Cardiac muscle cell (in vitro differentiated cells and primary cell): ENCODE results near the gene GALNT2. TPM values are rescaled to one million over a fixed set of nuclear protein-coding genes. Genes with fewer than 3 reads are reported as not detected.

Experiments
- DNase-seq, 2 donors: peaks; one replicate each; pipeline versions ENCODE4 v3.0.0 to v3.0.0-alpha.2; 2010 to 2017; ENCODE audit warnings: low read depth in 1 of 2, low spot score in 1 of 2
- H3K27ac ChIP-seq: fragments of 200-600 bp; sonication (generic); 2 replicates; pipeline ENCODE4 v1.5.1; 2016
- H3K27me3 ChIP-seq: fragments of 200-600 bp; sonication (generic); 2 replicates; pipeline ENCODE4 v1.6.0; 2016; ENCODE audit warnings: control low read depth
- H3K36me3 ChIP-seq: fragments of 200-600 bp; sonication (generic); 2 replicates; pipeline ENCODE4 v1.5.1; 2016; ENCODE audit warnings: control low read depth
- H3K4me1 ChIP-seq: fragments of 200-600 bp; sonication (generic); 2 replicates; pipeline ENCODE4 v1.8.1; 2017; ENCODE audit warnings: low read depth, mild to moderate bottlenecking, mixed run types
- H3K4me3 ChIP-seq: fragments of 200-600 bp; sonication (generic); 2 replicates; pipeline ENCODE4 v1.5.1; 2016; ENCODE audit warnings: mild to moderate bottlenecking
- H3K9me3 ChIP-seq: fragments of 200-600 bp; sonication (generic); 2 replicates; pipeline ENCODE4 v1.5.1; 2017; ENCODE audit warnings: low read depth, mild to moderate bottlenecking, control low read depth
- polyA plus RNA-seq: library from polyadenylated mRNA; unstranded; fragments of >200 nt; fragmentation: Nextera tagmentation; extraction: Ambion mirVana; gene quantifications from 2 replicates; pipeline ENCODE4 v1.2.1, GENCODE V29; 2016
- total RNA-seq: library from RNA; depleted of rRNA; stranded (reverse); fragments of >200 nt; gene quantifications from 2 replicates; pipeline ENCODE4 v1.2.3, GENCODE V29; 2016
- TF ChIP-seq, protein P1 (sequence below): IDR thresholded peaks from 2 replicates; pipeline ENCODE4 v1.5.1; 2012; ENCODE audit warnings: low read depth, mild to moderate bottlenecking, low read length

The GALNT2 gene
- total and polyA plus RNA-seq, 2 experiments from 2014 or later: 71.4 to 92.1 TPM

DNA sequence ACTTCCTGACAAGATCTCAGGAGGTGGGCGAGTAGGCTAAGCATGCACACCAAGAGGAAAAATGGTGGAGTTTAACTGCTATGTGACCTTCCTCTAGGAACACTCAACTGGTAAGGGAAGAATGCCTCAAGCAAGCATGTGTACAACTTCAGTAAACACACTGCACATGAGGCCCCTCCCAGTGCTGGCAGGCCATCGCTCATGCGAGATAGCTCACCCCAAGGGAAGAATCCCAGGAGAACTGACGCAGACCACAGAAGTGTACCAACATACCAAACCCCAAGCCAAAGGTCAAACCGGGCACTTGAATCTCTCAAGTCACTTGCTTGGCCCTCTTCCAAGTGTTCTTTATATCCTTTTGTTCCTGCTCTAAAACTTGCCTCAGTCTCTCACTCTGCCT lies 40.5 kb upstream of the GALNT2 start:
- no peak overlapping the region for H3K4me3 ChIP-seq
- H3K27ac ChIP-seq: no peak overlapping the region
- no peak for DNase-seq
- TF ChIP-seq, protein P1, sequence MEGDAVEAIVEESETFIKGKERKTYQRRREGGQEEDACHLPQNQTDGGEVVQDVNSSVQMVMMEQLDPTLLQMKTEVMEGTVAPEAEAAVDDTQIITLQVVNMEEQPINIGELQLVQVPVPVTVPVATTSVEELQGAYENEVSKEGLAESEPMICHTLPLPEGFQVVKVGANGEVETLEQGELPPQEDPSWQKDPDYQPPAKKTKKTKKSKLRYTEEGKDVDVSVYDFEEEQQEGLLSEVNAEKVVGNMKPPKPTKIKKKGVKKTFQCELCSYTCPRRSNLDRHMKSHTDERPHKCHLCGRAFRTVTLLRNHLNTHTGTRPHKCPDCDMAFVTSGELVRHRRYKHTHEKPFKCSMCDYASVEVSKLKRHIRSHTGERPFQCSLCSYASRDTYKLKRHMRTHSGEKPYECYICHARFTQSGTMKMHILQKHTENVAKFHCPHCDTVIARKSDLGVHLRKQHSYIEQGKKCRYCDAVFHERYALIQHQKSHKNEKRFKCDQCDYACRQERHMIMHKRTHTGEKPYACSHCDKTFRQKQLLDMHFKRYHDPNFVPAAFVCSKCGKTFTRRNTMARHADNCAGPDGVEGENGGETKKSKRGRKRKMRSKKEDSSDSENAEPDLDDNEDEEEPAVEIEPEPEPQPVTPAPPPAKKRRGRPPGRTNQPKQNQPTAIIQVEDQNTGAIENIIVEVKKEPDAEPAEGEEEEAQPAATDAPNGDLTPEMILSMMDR: no peak
- H3K4me1 ChIP-seq: no peaks in the 10 kb centered on the region
- H3K36me3 ChIP-seq: no peaks in the 10 kb centered on the region
- no peaks in the 10 kb centered on the region for H3K9me3 ChIP-seq
- no peaks in the 10 kb centered on the region for H3K27me3 ChIP-seq

DNA sequence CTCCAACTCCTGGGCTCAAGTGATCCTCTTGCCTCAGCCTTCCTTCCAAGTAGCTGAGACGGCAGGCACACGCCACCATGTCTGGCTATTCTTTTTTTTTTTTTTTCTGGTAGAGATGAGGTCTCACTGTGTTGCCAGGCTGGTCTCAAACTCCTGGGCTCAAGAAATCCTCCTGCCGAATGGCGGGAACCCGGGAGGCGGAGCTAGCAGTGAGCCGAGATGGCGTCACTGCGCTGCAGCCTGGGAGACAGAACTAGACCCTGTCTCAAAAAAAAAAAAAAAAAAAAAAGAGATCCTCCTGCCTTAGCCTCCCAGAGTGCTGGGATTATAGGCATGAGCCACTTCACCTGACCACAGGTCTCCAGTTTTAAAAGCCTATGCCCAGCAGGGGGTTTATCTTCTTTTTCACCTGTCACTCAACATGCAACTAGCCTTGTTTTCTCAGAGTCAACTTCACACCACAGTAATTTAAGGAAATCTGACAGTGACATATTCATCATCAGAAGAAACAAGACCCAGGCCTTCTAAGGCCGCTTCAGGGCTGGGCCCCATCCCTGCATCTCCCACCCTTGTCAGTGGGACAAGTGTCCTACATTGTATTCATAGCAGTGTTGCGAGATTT lies 38.3 kb upstream of the GALNT2 start:
- Histone ChIP-seq H3K4me3 (no peak overlapping the region), H3K36me3 (no peaks in the 10 kb centered on the region), H3K27ac (no peak overlapping the region), H3K27me3 (no peaks in the 10 kb centered on the region), H3K4me1 (no peaks in the 10 kb centered on the region), H3K9me3 (no peaks in the 10 kb centered on the region)
- no peak for DNase-seq
- TF ChIP-seq, protein P1: no peak

DNA sequence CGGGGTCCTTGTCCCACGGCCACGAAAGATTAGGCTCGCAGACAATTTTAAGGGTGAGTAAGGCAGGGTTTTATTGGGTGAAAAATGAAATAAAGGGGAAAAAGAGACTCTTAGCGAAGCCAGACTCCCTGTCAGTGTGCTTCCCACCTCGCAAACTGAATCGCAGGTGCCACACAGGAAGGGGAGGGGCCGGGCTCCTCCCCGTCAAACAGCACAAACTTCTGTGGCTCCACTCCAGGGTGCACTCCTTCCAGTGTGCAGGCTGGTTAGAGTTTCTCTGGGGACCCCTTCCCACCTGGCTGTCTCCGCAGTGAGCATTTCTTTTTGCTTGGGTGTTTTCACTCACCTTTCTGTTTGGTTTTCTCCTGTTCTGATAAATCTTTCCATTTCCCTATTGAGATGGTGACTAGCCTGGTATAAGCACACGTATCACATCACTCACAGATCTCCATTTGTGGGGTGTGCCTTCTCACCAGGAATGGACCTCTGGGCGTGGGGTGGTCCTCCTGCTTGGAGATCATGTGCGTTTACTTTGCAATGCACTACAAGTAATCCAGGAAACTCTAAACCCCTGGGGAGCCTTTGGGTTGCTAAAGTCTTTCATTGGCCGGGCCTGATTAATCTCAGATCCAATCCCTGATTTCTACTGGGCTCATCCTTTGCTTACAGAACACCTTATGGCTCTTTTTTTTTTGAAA lies 37.6 kb upstream of the GALNT2 start:
- no peaks in the 10 kb centered on the region for H3K27me3 ChIP-seq
- DNase-seq: no peak
- H3K27ac ChIP-seq: no peak overlapping the region
- no peaks in the 10 kb centered on the region for H3K9me3 ChIP-seq
- no peak overlapping the region for H3K4me3 ChIP-seq
- H3K4me1 ChIP-seq: no peaks in the 10 kb centered on the region
- TF ChIP-seq, protein P1: no peak
- H3K36me3 ChIP-seq: no peaks in the 10 kb centered on the region

DNA sequence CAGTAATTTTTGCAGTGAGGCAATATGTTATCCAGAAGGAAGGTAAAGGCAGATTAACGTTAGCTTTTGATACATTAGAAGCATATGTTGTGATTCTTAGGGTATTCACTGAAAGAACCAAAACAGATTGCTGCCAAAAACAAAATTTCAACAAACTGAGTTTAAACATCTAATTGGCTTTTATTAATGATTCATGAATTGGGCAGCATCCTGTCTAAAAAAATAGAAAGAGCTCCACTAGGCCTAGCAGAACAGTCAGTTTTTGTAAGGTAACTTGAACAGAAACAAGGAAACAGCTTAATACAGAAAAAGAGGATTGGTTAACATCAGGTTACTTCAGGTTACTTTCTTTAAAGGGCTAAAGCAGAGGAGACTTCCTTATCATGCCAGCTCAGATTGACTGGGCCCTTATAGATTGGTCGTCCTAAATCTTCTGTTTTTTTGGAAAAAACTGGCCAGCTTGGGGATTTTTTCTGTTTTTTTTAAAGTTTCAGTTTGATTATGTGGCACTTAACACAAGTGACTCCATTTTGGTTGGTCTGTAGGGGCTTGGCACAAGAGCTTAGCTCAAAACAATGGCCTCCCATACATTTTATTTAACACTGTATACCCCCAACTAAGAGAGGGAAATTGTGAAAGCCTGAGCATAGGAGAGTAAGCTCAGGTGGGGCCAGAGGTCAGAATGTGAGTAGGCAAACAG lies 36.8 kb upstream of the GALNT2 start:
- Histone ChIP-seq H3K4me3 (no peak overlapping the region), H3K9me3 (no peaks in the 10 kb centered on the region), H3K36me3 (no peaks in the 10 kb centered on the region), H3K4me1 (no peaks in the 10 kb centered on the region), H3K27me3 (no peaks in the 10 kb centered on the region), H3K27ac (no peak overlapping the region)
- DNase-seq: no peak
- TF ChIP-seq, protein P1: no peak

DNA sequence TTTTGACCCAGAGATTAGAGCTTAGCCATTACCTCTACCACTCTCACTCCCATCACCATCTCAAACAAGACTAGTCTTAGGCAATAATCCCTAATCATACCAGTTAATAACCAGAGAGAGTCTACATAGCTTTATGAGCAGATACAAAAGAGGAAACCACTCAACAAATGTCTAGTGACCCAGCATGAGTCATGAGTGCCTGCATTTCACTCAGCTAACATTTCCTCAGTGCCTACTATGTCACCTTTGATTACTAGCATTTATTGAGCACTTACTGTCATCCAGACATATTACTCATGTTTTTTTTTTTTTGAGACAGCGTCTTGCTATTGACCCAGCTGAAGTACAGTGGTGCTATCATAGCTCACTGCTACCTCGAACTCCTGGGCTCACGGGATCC lies 35.9 kb upstream of the GALNT2 start:
- Histone ChIP-seq H3K4me1 (no peaks in the 10 kb centered on the region), H3K27ac (no peak overlapping the region), H3K27me3 (no peaks in the 10 kb centered on the region), H3K9me3 (no peaks in the 10 kb centered on the region), H3K36me3 (no peaks in the 10 kb centered on the region), H3K4me3 (no peak overlapping the region)
- DNase-seq: no peak
- TF ChIP-seq, protein P1: no peak
